GM18951 (cell line): ENCODE results near the gene GPR161.
"Not testable (repeated sequence)": the region's sequence is repeated elsewhere in the genome, so short reads cannot be mapped to it uniquely, and the experiment has no call there.

Experiments
- POLR2A ChIP-seq: IDR thresholded peaks from 4 replicates; pipeline ENCODE4 v1.6.1; 2011; ENCODE audit warnings: mild to moderate bottlenecking; ENCODE audit not compliant: insufficient read length, insufficient read depth; ENCODE audit errors: extremely low read depth
- in situ Hi-C: fragments of 300-500 bp; cut with MboI; formaldehyde crosslinking; loops from one replicate; pipeline ENCODE4 v1.12.0; 2022; ENCODE audit warnings: low sequenced_read_pairs, mixed read lengths, inconsistent platforms; ENCODE audit not compliant: unreplicated experiment

GPR161 gene

GRCh38 chr1:168084396-168085231, 52.1 kb downstream of the GPR161 start:
- in situ Hi-C loops: no loop called here
- no peak for TF ChIP-seq POLR2A

DNA sequence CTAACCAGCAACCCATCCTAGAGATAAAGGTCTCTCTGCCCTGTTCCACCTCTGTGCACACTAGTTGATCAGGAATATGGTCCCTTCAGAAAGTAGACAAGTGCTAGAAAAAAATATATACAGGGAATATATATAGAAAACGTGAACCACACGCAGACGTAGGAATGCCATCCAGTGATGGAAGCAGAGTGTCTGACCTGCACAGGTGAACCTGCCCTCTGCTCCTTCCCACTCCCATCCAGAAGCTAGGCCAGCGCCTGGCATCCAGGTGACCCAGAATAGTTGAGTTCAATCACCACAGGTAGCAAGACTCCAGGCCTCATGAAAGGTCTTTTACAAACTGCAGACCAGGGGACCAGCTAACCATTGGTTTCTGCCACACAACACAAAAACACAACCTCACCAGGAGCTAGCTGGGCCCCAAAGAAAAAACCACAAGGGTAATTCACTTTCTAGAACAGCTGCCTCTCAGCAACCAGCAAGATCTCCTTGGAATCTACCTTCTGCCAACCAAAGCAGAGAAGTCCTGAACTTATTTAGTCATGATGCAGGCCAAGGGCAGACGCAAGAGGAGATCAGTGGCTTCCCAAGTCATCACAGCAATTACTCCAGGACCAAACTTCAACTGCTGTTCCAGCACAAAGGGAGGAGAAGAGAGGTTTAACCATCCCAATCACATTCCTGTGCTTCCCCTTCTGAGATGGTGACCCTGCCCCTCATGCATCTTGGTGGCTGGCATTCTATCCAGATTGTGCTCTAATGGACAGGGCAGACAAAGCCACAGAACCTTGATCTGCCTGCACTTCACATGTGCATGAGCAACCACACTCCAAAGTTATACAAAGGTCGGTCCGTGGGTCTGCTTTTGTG, 53.0 kb downstream of the GPR161 start:
- in situ Hi-C loops: no loop called here
- TF ChIP-seq POLR2A: no peak

GRCh38 chr1:168082008-168082876, 54.5 kb downstream of the GPR161 start:
- in situ Hi-C loops: no loop called here
- TF ChIP-seq POLR2A: no peak

DNA sequence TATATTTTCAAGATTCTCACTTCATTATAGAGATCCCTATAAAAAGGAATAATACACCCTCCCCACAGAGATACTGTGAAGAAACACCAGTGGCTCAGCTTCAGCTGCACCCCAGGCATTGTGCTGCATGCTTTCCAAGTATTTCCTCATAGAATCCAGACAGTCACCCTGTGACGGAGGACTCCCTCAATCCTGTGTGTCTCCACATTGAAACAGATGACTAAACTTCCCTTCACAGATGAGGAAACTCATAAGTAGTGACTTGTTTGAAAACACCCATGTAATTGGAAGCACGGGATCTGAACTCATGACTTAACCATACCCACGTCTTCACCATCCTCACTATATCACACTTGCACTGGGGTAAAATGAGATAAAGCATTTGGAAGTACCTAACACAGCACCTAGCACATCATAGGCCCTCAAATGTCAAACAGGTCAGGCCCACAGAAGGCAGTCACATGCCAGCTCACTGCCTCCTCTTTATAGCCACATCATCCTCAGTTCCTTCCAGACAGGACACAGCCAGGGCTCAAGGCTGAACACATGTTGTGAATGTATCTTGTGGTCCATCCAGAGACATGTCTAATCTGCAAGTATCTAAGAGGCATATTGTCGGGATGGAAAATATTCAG, 55.2 kb downstream of the GPR161 start:
- no peak for TF ChIP-seq POLR2A
- in situ Hi-C loops: no loop called here

- in situ Hi-C loops: no loop called here
- no peak for TF ChIP-seq POLR2A
Measured at GRCh38 chr1:168079761-168080160, 57.0 kb downstream of the GPR161 start.

DNA sequence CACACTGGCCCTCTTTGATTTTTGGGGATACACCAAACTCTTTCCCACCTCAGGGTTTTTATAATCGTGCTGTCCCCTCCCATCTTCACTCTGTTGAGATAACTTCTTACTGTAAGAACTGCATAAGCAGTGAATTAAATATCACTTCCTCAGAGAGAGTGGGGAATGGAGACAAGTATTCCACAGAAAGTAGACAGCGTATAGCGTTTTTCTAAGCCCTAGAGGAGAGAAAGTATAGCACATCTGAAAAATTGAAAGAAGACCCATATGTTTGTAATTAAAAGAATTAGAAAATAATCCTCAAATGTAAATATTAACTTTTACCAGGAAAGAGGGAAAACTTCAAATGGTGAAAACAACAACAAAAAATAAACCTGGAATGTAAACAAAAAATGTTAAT, 67.3 kb downstream of the GPR161 start:
- in situ Hi-C loops: no loop called here
- TF ChIP-seq POLR2A: no peak

DNA sequence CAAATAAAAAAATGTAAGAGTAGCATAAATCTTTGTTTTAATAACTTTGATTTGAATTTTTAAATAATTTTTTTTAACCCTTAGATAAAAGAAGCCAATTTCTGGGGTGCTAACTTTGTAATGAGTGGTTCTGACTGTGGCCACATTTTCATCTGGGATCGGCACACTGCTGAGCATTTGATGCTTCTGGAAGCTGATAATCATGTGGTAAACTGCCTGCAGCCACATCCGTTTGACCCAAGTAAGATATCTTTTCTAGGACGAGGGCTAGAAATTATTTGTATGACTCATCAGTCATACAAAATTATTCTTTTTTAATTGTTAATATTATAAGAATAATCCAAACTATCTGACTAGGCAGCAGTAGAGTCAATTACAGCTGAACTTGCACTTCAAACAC, 71.2 kb downstream of the GPR161 start:
- in situ Hi-C loops: no loop called here
- TF ChIP-seq POLR2A: no peak

GRCh38 chr1:168064216-168064615, 72.5 kb downstream of the GPR161 start:
- TF ChIP-seq POLR2A: no peak
- in situ Hi-C loops: no loop called here

GRCh38 chr1:168057921-168058320, 78.8 kb downstream of the GPR161 start:
- in situ Hi-C loops: no loop called here
- no peak for TF ChIP-seq POLR2A

DNA sequence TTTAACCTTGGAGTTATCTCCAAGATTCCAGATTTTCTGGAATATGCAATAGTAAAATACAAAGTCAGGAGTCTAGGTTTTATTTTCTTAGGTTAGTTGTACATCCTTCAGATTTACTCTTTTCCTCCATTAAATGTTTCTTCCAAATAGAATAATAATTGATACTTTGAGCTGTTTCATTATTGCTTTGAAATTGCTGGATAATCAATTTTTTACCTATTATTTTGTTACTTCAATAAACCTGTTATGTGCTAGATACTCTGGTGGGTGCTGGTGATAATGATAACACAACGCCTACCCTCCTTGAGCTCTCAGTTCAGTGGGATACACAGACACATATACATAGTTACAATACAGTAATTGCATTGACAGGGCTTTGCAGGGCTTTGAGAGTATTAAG, 79.4 kb downstream of the GPR161 start:
- in situ Hi-C loops: no loop called here
- no peak for TF ChIP-seq POLR2A

GRCh38 chr1:168056152-168056551, 80.6 kb downstream of the GPR161 start:
- in situ Hi-C loops: not testable (repeated sequence)

DNA sequence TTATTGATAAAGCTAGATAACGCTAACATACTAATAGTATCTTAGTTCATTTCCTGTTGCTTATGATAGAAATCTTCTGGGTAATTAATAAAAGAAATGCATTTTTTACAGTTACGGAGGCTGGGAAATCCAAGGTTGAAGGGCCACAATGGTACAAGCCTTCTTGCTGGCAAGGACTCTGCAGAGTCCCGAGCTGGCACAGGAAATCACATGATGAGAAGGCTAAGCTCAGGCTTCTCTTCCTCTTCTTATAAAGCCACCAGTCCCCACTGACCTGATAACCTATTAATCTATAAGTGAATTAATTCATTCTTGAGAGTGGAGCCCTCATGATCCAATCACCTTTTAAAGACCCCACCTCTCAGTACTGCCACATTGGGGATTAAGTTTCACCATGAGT, 82.6 kb downstream of the GPR161 start:
- TF ChIP-seq POLR2A: no peak
- in situ Hi-C loops: no loop called here

GRCh38 chr1:168053681-168054080, 83.0 kb downstream of the GPR161 start:
- TF ChIP-seq POLR2A: no peak
- in situ Hi-C loops: no loop called here
